Neural crest cell (in vitro differentiated cells): Measurements from ENCODE around the gene DOHH. TPM values are rescaled to one million over a fixed set of nuclear protein-coding genes. Genes with fewer than 3 reads are reported as not detected.

Source experiments
- DNase-seq: peaks from one replicate; pipeline ENCODE4 v3.0.0; 2021; ENCODE audit warnings: low read depth, mixed read lengths, low spot score
- H3K27ac Mint-ChIP-seq: one replicate; pipeline ENCODE4 v1.8.0; 2021; ENCODE audit warnings: mild to moderate bottlenecking, mixed read lengths; ENCODE audit not compliant: unreplicated experiment
- H3K27me3 Mint-ChIP-seq: 2 replicates; pipeline ENCODE4 v1.8.0; 2021; ENCODE audit warnings: low read depth, mild to moderate bottlenecking, mixed read lengths
- H3K36me3 Mint-ChIP-seq: 2 replicates; pipeline ENCODE4 v1.8.0; 2021; ENCODE audit warnings: low read depth, mild to moderate bottlenecking, mixed read lengths
- H3K4me1 Mint-ChIP-seq: 2 replicates; pipeline ENCODE4 v1.8.0; 2021; ENCODE audit warnings: mixed read lengths
- H3K4me3 Mint-ChIP-seq: one replicate; pipeline ENCODE4 v1.8.0; 2021; ENCODE audit warnings: mild to moderate bottlenecking, mixed read lengths
- H3K9me3 Mint-ChIP-seq: 2 replicates; pipeline ENCODE4 v1.8.0; 2021; ENCODE audit warnings: mixed read lengths
- CTCF ChIP-seq: fragments of 200-600 bp; sonication (generic); conservative IDR thresholded peaks from 2 replicates; pipeline ENCODE4 v1.5.0; 2021; ENCODE audit warnings: antibody characterized with exemption, mild to moderate bottlenecking
- long read RNA-seq: library from polyadenylated mRNA; unstranded; transcript quantifications from one replicate; pipeline ENCODE4 v2.0.0, GENCODE V29; 2020
- total RNA-seq: library from RNA; stranded (reverse); gene quantifications from 2 replicates; pipeline ENCODE4 v1.2.1, GENCODE V29; 2021

Gene DOHH
- 12.0 and 12.8 TPM in 2 replicates for total RNA-seq
- long read RNA-seq, result 0 reads

GRCh38 chr19:3500429-3501101, at the start of gene DOHH:
TSS of gene DOHH (minus strand) at chr19:3500674. CDS start at chr19:3496814, 3,860 bp downstream.
- Mint-ChIP-seq H3K27ac (peak within 1 kb of the TSS; percentile 99), H3K36me3 (peaks cover 3% of the 10 kb centered on the region), H3K4me1 (peaks cover 16% of the 10 kb centered on the region), H3K9me3 (no peaks in the 10 kb centered on the region), H3K4me3 (peak within 1 kb of the TSS; percentile 86), H3K27me3 (no peaks in the 10 kb centered on the region)
- TF ChIP-seq CTCF, result no peak
- peak; percentile 94 for DNase-seq

- TF ChIP-seq CTCF, result no peak
- H3K36me3 Mint-ChIP-seq, result no peaks in the 10 kb centered on the region
- no peak overlapping the region for H3K4me3 Mint-ChIP-seq
- no peak overlapping the region for H3K27ac Mint-ChIP-seq
- H3K4me1 Mint-ChIP-seq, result peaks cover 4% of the 10 kb centered on the region
- no peak for DNase-seq
- peaks cover 4% of the 10 kb centered on the region for H3K27me3 Mint-ChIP-seq
- no peaks in the 10 kb centered on the region for H3K9me3 Mint-ChIP-seq
Observed at GRCh38 chr19:3549816-3550215, 49.3 kb upstream of the DOHH start.

GRCh38 chr19:3548606-3549005, 48.1 kb upstream of the DOHH start:
- Mint-ChIP-seq H3K9me3 (no peaks in the 10 kb centered on the region), H3K36me3 (no peaks in the 10 kb centered on the region), H3K4me1 (no peaks in the 10 kb centered on the region), H3K4me3 (peak overlapping the region; percentile 12), H3K27ac (no peak overlapping the region), H3K27me3 (peaks cover 4% of the 10 kb centered on the region)
- no peak for TF ChIP-seq CTCF
- DNase-seq, result no peak

- H3K4me1 Mint-ChIP-seq, result no peaks in the 10 kb centered on the region
- DNase-seq, result no peak
- H3K27ac Mint-ChIP-seq, result no peak overlapping the region
- no peak overlapping the region for H3K4me3 Mint-ChIP-seq
- no peak for TF ChIP-seq CTCF
- peaks cover 4% of the 10 kb centered on the region for H3K27me3 Mint-ChIP-seq
- H3K36me3 Mint-ChIP-seq, result no peaks in the 10 kb centered on the region
- H3K9me3 Mint-ChIP-seq, result no peaks in the 10 kb centered on the region
Observed at GRCh38 chr19:3547767-3548282, 47.4 kb upstream of the DOHH start.

GRCh38 chr19:3547301-3547731, 46.8 kb upstream of the DOHH start:
- Mint-ChIP-seq H3K4me1 (no peaks in the 10 kb centered on the region), H3K27me3 (peaks cover 4% of the 10 kb centered on the region), H3K9me3 (no peaks in the 10 kb centered on the region), H3K4me3 (no peak overlapping the region), H3K36me3 (no peaks in the 10 kb centered on the region), H3K27ac (no peak overlapping the region)
- TF ChIP-seq CTCF, result peak; percentile 62
- no peak for DNase-seq
